GM23338 (cell line): ENCODE measurements around the gene CAMTA1.

ENCODE experiments used
- CTCF ChIP-seq, 2 experiments: fragments of 200-600 bp in 1 of 2; sonication (generic) in 1 of 2; conservative IDR thresholded peaks; 2 replicates each; pipeline versions ENCODE4 v1.5.1 to v1.6.1; 2016 to 2017; ENCODE audit warnings: antibody characterized with exemption in 2 of 2, low read depth in 2 of 2, mild to moderate bottlenecking in 2 of 2, moderate library complexity in 1 of 2
- POLR2AphosphoS5 ChIP-seq: IDR thresholded peaks from 2 replicates; pipeline ENCODE4 v1.6.1; 2016; ENCODE audit warnings: antibody characterized with exemption, low read depth

DNA sequence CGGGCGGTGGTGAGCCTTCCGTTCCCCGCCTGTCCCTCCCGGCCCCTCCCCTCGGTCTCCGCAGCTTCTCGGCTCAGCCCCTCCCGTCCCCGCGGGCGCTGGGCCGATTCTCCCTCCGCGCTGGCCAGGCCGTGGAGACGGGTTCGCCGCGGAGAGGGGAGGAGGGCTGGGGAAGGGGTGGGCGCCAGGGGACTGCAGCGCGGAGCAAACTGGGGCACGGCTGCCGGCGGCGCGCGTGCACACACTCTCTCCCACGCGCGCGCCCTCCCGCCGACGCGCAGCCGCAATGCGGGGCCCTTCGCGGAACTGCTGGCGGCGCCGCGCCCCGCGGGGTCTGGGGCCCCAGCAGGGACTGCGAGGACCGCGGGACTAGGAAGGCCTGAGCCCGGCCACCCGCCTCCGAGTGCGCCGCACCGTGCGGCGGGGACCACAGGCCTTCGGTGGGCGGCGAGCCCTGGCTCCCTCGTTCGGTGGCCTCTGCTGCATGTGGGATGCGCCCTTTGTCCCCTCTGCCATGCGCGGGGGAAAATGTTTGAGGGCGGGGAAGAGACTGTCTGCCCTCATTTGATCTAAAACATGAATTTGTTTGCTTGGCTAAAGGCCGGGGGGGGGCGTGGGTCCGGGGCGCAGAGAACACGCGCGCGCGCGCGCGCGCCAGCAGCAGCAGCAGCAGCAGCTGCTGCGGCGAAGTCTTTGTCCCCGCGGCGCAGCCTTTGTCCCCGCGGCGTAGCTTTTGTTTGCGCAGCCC, 895.1 kb downstream of the CAMTA1 start:
- TF ChIP-seq CTCF (conservative IDR thresholded peaks at IDR 0.05; ENCODE audit: low read depth in 2 of 2) (no peak), POLR2AphosphoS5 (no peak)
